Fibroblast of skin of right quadriceps (primary cell): ENCODE data around the gene SHROOM1.

Experiments used
- DNase-seq: peaks from one replicate; pipeline ENCODE4 v3.0.0-alpha.2; 2013

SHROOM1 gene

GRCh38 chr5:132853323-132853722 is 22.9 kb upstream of the SHROOM1 start:
- no peak for DNase-seq

GRCh38 chr5:132850066-132850465 is 19.6 kb upstream of the SHROOM1 start:
- DNase-seq: peak; percentile 42

- no peak for DNase-seq
These were observed 18.9 kb upstream of the SHROOM1 start for GRCh38 chr5:132849347-132849746.

GRCh38 chr5:132848270-132848669 is 17.8 kb upstream of the SHROOM1 start:
- no peak for DNase-seq

GRCh38 chr5:132841305-132841704 is 10.9 kb upstream of the SHROOM1 start:
- no peak for DNase-seq

- no peak for DNase-seq
These were observed 10.4 kb upstream of the SHROOM1 start for GRCh38 chr5:132840896-132841295.

- DNase-seq: no peak
These were observed 9.9 kb upstream of the SHROOM1 start for GRCh38 chr5:132840313-132840712.

GRCh38 chr5:132839426-132840301 is 9.2 kb upstream of the SHROOM1 start:
- peak; percentile 48 for DNase-seq

GRCh38 chr5:132838516-132839282 is 8.3 kb upstream of the SHROOM1 start:
- DNase-seq: no peak

- DNase-seq: no peak
These were observed 7.4 kb upstream of the SHROOM1 start for GRCh38 chr5:132837868-132838267.

GRCh38 chr5:132836852-132837251 is 6.4 kb upstream of the SHROOM1 start:
- DNase-seq: no peak

GRCh38 chr5:132834057-132834456 is 3.6 kb upstream of the SHROOM1 start:
- no peak for DNase-seq

- no peak for DNase-seq
These were observed 2.2 kb upstream of the SHROOM1 start for GRCh38 chr5:132832612-132833011.

- DNase-seq: no peak
These were observed 831 bp upstream of the SHROOM1 start for GRCh38 chr5:132831095-132831860.

- DNase-seq: peak; percentile 50
These were observed 558 bp downstream of the SHROOM1 start for GRCh38 chr5:132829742-132830435.

GRCh38 chr5:132828846-132829494 is 1.5 kb downstream of the SHROOM1 start:
- no peak for DNase-seq

- no peak for DNase-seq
These were observed 2.3 kb downstream of the SHROOM1 start for GRCh38 chr5:132827943-132828673.

- DNase-seq: no peak
These were observed 3.9 kb downstream of the SHROOM1 start for GRCh38 chr5:132826424-132827082.

- no peak for DNase-seq
These were observed 4.5 kb downstream of the SHROOM1 start for GRCh38 chr5:132825834-132826391.

- no peak for DNase-seq
These were observed 5.2 kb downstream of the SHROOM1 start for GRCh38 chr5:132825033-132825833.
